Measurements from ENCODE around the gene C6orf15.

The C6orf15 gene

DNA sequence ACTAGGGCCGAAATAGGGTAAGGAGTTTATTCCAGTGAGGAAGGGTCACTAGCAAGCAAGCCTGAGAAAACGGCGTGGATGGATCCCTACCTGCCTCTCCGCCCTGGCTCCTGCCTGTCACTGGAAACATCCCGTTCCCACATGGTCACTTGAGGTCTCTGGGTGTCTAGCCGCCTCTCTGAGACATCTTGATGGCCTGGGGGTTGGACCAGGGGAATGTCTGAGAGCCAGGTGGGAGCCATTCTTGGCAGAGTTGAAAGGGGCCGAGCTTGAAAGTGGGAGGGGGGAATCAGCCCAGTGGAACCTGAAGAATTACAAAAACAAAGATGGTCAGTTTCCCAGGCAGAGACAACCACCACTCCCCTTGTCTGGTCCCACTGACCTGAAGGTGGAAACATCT lies 44.3 kb upstream of the C6orf15 start:
- TF ChIP-seq, protein P1, sequence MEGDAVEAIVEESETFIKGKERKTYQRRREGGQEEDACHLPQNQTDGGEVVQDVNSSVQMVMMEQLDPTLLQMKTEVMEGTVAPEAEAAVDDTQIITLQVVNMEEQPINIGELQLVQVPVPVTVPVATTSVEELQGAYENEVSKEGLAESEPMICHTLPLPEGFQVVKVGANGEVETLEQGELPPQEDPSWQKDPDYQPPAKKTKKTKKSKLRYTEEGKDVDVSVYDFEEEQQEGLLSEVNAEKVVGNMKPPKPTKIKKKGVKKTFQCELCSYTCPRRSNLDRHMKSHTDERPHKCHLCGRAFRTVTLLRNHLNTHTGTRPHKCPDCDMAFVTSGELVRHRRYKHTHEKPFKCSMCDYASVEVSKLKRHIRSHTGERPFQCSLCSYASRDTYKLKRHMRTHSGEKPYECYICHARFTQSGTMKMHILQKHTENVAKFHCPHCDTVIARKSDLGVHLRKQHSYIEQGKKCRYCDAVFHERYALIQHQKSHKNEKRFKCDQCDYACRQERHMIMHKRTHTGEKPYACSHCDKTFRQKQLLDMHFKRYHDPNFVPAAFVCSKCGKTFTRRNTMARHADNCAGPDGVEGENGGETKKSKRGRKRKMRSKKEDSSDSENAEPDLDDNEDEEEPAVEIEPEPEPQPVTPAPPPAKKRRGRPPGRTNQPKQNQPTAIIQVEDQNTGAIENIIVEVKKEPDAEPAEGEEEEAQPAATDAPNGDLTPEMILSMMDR (IDR thresholded peaks at IDR 0.05; ENCODE audit: extremely low read depth, insufficient read depth, missing control alignments), result no peak
- in situ Hi-C loops (cut with MboI; ENCODE audit: low pct_unique_long_range_greater_than_20kb, low sequenced_read_pairs, unreplicated experiment), result no loop called here
- DNase-seq (ENCODE audit: low spot score), result no peak

GRCh38 chr6:31154436-31154835 lies 42.1 kb upstream of the C6orf15 start:
- in situ Hi-C loops (cut with MboI; ENCODE audit: low pct_unique_long_range_greater_than_20kb, low sequenced_read_pairs, unreplicated experiment), result no loop called here
- no peak for DNase-seq (ENCODE audit: low spot score)
- TF ChIP-seq, protein P1 (IDR thresholded peaks at IDR 0.05; ENCODE audit: extremely low read depth, insufficient read depth, missing control alignments), result no peak

DNA sequence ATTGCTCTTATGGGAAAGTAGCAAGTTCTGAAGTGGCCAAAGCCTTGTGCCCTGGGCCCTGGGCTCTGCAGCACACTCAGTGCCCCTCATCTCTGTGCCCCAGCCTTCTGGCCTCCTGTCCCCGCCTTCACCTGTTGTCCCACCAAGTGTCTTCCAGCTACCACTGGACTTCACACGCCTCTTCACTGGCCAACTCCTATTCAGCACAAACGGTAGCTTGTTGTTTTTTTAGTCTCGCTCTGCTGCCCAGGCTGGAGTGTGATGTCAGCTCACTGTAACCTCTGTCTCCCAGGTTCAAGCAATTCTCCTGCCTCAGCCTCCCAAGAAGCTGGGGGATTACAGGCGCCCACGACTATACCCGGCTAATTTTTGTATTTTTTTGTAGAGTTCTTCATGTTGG lies 40.4 kb upstream of the C6orf15 start:
- TF ChIP-seq, protein P1 (IDR thresholded peaks at IDR 0.05; ENCODE audit: extremely low read depth, insufficient read depth, missing control alignments), result no peak
- in situ Hi-C loops (cut with MboI; ENCODE audit: low pct_unique_long_range_greater_than_20kb, low sequenced_read_pairs, unreplicated experiment), result no loop called here
- DNase-seq (ENCODE audit: low spot score), result no peak

DNA sequence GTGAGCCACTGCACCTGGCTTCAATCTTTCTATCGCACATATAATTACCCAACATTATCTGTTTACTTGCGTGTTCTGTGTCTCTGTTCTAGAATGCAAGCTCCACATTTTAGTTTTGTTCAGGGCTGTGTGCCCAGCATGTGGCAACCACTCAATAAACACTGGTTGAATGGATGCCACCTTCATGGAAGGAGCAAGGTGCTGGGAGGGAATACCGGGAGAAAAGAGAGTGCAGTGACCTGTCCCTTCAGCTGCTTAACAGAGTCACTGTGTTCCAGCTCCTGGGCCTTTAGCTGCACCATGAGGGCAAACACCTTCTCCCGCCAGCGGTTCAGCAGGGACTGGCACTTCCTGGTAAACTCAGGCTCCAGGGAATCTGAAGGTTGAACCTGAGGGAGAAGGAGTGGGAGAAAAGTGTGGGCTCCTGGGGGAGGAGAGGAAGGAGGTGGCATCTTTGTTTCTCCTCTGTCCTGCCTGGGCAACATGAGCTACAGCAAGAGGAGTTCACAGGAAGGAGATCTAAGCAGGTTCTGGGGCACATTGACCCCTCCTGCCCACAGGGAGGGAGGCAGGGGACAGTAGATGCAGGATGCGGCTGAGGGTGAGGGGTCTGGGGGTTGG lies 37.6 kb upstream of the C6orf15 start:
- in situ Hi-C loops (cut with MboI; ENCODE audit: low pct_unique_long_range_greater_than_20kb, low sequenced_read_pairs, unreplicated experiment), result no loop called here
- no peak for DNase-seq (ENCODE audit: low spot score)
- TF ChIP-seq, protein P1 (IDR thresholded peaks at IDR 0.05; ENCODE audit: extremely low read depth, insufficient read depth, missing control alignments), result no peak

- TF ChIP-seq, protein P1 (IDR thresholded peaks at IDR 0.05; ENCODE audit: extremely low read depth, insufficient read depth, missing control alignments), result no peak
- in situ Hi-C loops (cut with MboI; ENCODE audit: low pct_unique_long_range_greater_than_20kb, low sequenced_read_pairs, unreplicated experiment), result no loop called here
- no peak for DNase-seq (ENCODE audit: low spot score)
Measured at GRCh38 chr6:31145386-31145785, 33.0 kb upstream of the C6orf15 start.

DNA sequence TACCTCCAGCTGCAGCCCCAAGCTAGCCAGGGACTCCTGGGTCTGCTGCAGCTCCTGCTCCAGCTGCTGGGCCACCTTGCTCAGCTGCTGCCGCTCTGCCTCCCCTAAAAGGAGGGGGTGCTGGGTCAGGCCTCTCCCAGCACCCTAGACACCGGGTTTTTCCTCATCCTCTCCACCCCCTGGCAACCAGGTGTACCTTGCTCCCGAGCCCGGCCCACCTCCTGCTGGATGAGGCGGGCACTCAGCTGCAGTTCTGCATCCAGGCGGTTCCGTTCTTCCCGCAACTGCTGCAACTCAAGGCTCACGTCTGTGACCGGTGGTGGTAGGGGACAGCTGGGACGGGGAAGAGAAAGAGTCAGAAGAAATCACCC lies 32.6 kb upstream of the C6orf15 start:
- DNase-seq (ENCODE audit: low spot score), result no peak
- TF ChIP-seq, protein P1 (IDR thresholded peaks at IDR 0.05; ENCODE audit: extremely low read depth, insufficient read depth, missing control alignments), result no peak
- in situ Hi-C loops (cut with MboI; ENCODE audit: low pct_unique_long_range_greater_than_20kb, low sequenced_read_pairs, unreplicated experiment), result no loop called here

Data from GM13977 (cell line).